PC-3 (cell line): ENCODE data around the gene MTMR8.

Source experiments
- EZH2 ChIP-seq: fragments of 300-600 bp; sonication (generic); IDR thresholded peaks from one replicate; pipeline ENCODE4 v1.6.1; 2017; ENCODE audit warnings: antibody characterized with exemption, mild to moderate bottlenecking, low read length; ENCODE audit not compliant: unreplicated experiment
- TF ChIP-seq, protein P1 (sequence below): fragments of 300-600 bp; sonication (generic); conservative IDR thresholded peaks from 2 replicates; pipeline ENCODE4 v1.5.1; 2017; ENCODE audit warnings: antibody characterized with exemption, low read depth, mild to moderate bottlenecking, low read length

DNA sequence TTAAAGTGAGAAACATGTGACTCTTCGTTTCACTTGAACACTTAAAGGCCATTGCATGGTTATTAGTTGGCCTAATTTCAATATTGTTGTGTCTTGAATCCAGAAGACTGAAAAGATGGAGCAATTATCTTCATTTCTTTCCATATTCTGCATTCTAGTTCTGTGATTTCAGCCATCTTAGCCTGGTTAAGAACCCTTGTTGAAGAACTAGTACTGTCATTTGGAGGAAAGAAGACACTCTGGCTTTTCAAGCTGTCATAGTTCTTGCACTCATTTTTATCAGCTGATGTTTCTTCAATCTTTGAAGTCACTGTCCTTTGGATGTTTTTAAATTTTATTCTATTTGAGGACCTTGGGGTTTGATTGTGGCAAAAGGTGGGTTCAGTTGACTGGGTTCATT lies 81.6 kb downstream of the MTMR8 start:
- TF ChIP-seq, protein P1, sequence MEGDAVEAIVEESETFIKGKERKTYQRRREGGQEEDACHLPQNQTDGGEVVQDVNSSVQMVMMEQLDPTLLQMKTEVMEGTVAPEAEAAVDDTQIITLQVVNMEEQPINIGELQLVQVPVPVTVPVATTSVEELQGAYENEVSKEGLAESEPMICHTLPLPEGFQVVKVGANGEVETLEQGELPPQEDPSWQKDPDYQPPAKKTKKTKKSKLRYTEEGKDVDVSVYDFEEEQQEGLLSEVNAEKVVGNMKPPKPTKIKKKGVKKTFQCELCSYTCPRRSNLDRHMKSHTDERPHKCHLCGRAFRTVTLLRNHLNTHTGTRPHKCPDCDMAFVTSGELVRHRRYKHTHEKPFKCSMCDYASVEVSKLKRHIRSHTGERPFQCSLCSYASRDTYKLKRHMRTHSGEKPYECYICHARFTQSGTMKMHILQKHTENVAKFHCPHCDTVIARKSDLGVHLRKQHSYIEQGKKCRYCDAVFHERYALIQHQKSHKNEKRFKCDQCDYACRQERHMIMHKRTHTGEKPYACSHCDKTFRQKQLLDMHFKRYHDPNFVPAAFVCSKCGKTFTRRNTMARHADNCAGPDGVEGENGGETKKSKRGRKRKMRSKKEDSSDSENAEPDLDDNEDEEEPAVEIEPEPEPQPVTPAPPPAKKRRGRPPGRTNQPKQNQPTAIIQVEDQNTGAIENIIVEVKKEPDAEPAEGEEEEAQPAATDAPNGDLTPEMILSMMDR: no peak
- TF ChIP-seq EZH2: no peak
